GM23248 (cell line): ENCODE data around the gene VCL. TPM values are rescaled to one million over a fixed set of nuclear protein-coding genes. Genes with fewer than 3 reads are reported as not detected.
"Not testable (repeated sequence)": the region's sequence is repeated elsewhere in the genome, so short reads cannot be mapped to it uniquely, and the experiment has no call there.

Experiments used
- DNase-seq: peaks from one replicate; pipeline ENCODE4 v3.0.0-alpha.2; 2015
- H2AFZ ChIP-seq: fragments of 200-600 bp; sonication (generic); 2 replicates; pipeline ENCODE4 v1.6.1; 2016; ENCODE audit warnings: antibody characterized with exemption
- H3F3A ChIP-seq: fragments of 200-600 bp; sonication (generic); 2 replicates; pipeline ENCODE4 v1.6.1; 2016; ENCODE audit warnings: mild to moderate bottlenecking, antibody characterized with exemption, mixed run types; ENCODE audit not compliant: insufficient read depth
- H3K27ac ChIP-seq: fragments of 200-600 bp; sonication (generic); 2 replicates; pipeline ENCODE4 v1.5.1; 2016; ENCODE audit warnings: mild to moderate bottlenecking
- H3K27me3 ChIP-seq: fragments of 200-600 bp; sonication (generic); replicated peaks from 2 replicates; pipeline ENCODE4 v1.6.1; 2016; ENCODE audit warnings: mild to moderate bottlenecking; ENCODE audit not compliant: insufficient read depth
- H3K36me3 ChIP-seq: fragments of 200-600 bp; sonication (generic); 2 replicates; pipeline ENCODE4 v1.6.1; 2016; ENCODE audit warnings: low read depth, mild to moderate bottlenecking
- H3K4me1 ChIP-seq: fragments of 200-600 bp; sonication (generic); 2 replicates; pipeline ENCODE4 v1.6.1; 2016; ENCODE audit warnings: mild to moderate bottlenecking; ENCODE audit not compliant: insufficient read depth
- H3K4me2 ChIP-seq: fragments of 200-600 bp; sonication (generic); one replicate; pipeline ENCODE4 v1.6.1; 2016; ENCODE audit warnings: mild to moderate bottlenecking; ENCODE audit not compliant: unreplicated experiment
- H3K4me3 ChIP-seq: fragments of 200-600 bp; sonication (generic); 2 replicates; pipeline ENCODE4 v1.5.1; 2016; ENCODE audit warnings: mild to moderate bottlenecking
- H3K79me2 ChIP-seq: fragments of 200-600 bp; sonication (generic); 2 replicates; pipeline ENCODE4 v1.6.1; 2016; ENCODE audit warnings: mild to moderate bottlenecking; ENCODE audit not compliant: insufficient read depth
- H3K9ac ChIP-seq: fragments of 200-600 bp; sonication (generic); 2 replicates; pipeline ENCODE4 v1.6.1; 2016; ENCODE audit warnings: mild to moderate bottlenecking
- H3K9me2 ChIP-seq: fragments of 200-600 bp; sonication (generic); 2 replicates; pipeline ENCODE4 v1.6.1; 2016; ENCODE audit warnings: mixed run types, mild to moderate bottlenecking, moderate library complexity; ENCODE audit not compliant: insufficient read depth
- H3K9me3 ChIP-seq: fragments of 200-600 bp; sonication (generic); one replicate; pipeline ENCODE4 v1.6.1; 2017; ENCODE audit warnings: low read depth
- H4K20me1 ChIP-seq: fragments of 200-600 bp; sonication (generic); 2 replicates; pipeline ENCODE4 v1.6.0; 2016; ENCODE audit not compliant: insufficient read depth
- EZH2 ChIP-seq: fragments of 200-600 bp; sonication (generic); IDR thresholded peaks from 2 replicates; pipeline ENCODE4 v1.6.1; 2018; ENCODE audit warnings: antibody characterized with exemption, mild to moderate bottlenecking; ENCODE audit not compliant: insufficient read depth, poor library complexity, severe bottlenecking
- EZH2phosphoT487 ChIP-seq: fragments of 200-600 bp; sonication (generic); IDR thresholded peaks from 2 replicates; pipeline ENCODE4 v1.6.1; 2018; ENCODE audit warnings: antibody characterized with exemption, moderate library complexity, mild to moderate bottlenecking, low read depth; ENCODE audit not compliant: insufficient read depth
- WGBS, 2 experiments: methylation state at CpG; one replicate each; pipeline ENCODE4 v1.1.6; 2015 to 2017; ENCODE audit warnings: low lambda C conversion rate in 2 of 2, low coverage in 1 of 2; ENCODE audit errors: missing lambda C conversion rate in 2 of 2; 5-methylcytosine and 5-hydroxymethylcytosine counted together
- in situ Hi-C: fragments of 300-500 bp; cut with MboI; formaldehyde crosslinking; loops from 2 replicates; pipeline ENCODE4 v1.15.0; 2020
- polyA plus RNA-seq: library from polyadenylated mRNA; unstranded; fragments of >200 nt; fragmentation: Nextera tagmentation; extraction: Ambion mirVana; gene quantifications from 2 replicates; pipeline ENCODE4 v1.2.1, GENCODE V29; 2016
- total RNA-seq: library from RNA; depleted of rRNA; stranded (reverse); fragments of >200 nt; shearing (Covaris generic); gene quantifications from 2 replicates; pipeline ENCODE4 v1.2.3, GENCODE V29; 2014

VCL gene
- total and polyA plus RNA-seq, 2 experiments from 2014 or later: 177 to 235 TPM

DNA sequence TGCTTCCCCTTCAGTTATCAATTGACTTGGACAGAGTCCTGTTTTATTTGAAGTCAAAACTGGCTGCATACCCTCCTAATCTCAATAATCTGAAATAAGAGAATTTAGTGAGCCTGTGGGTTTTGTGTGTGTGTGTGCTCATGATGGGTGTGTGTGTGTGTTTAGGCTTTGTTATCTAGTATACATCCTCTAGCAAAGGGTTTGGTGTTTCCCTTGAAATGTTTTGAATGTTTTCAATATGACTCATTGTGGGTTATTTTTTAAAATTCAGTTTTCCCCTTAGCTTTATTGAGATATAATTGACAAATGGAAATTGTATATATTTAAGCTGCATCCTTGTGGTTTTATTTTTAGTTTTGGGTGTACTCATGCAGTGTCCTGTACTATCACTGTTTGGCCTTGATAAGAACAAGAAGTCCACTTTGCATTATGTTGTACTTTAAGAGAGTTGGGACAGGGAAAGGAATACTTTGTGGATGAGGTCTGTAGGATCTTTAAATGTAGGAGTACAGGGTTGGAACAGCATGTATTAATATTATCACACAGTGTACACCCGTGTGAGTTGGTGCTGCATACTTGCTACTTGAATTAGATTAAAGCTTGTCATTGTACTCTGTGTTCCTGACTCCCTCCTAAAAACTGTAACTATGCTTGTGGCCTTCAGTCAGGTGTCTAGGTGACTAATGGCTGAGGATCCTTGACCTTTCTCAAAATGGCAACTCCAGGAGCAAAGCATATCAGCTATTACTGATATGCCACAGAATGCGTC is 58.3 kb downstream of the VCL start:
- Histone ChIP-seq H4K20me1 (no peaks in the 10 kb centered on the region), H3K27me3 (no peaks in the 10 kb centered on the region)

DNA sequence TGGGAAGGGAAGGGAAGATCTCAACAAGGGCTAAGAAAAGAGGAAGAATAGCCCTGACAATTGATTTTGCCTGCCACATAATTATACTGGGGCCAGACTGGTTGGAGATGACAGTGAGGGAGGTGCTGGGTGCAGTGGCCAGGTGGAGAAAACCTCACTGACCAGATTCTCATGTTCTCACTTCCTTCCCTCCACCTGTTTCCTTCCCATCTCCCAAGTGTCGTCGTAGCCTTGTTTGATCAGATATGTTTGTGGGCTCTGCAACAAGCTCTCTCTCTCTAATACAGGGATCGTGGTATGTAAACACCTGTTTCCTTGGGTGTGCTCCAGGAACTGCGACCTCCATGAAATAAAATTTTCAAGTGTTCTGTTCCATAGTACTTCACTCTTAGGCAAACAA is 60.2 kb downstream of the VCL start:
- Histone ChIP-seq H3K4me3 (no peak overlapping the region), H3K27ac (no peak overlapping the region), H3K4me1 (peaks cover 47% of the 10 kb centered on the region), H3F3A (peaks cover 61% of the 10 kb centered on the region), H2AFZ (no peak overlapping the region), H3K36me3 (peaks cover 9% of the 10 kb centered on the region), H3K4me2 (no peak overlapping the region), H3K9ac (no peak overlapping the region), H3K9me2 (no peaks in the 10 kb centered on the region), H4K20me1 (no peaks in the 10 kb centered on the region), H3K9me3 (no peaks in the 10 kb centered on the region), H3K79me2 (peaks cover 100% of the 10 kb centered on the region), H3K27me3 (no peaks in the 10 kb centered on the region)
- no peak for TF ChIP-seq EZH2
- TF ChIP-seq EZH2phosphoT487: no peak
- in situ Hi-C loops: no loop called here
- no peak for DNase-seq
- WGBS, 2 experiments: 97 to 98% methylated on average over 4 of the region's 4 CpGs

More for the DNA sequence above, 58.3 kb downstream of the VCL start:
- in situ Hi-C loops: no loop called here
- peak overlapping the region; percentile 68 for H3K4me2 ChIP-seq
- DNase-seq: peak; percentile 70
- peaks cover 60% of the 10 kb centered on the region for H3F3A ChIP-seq
- peaks cover 39% of the 10 kb centered on the region for H3K4me1 ChIP-seq
- peak overlapping the region; percentile 73 for H3K27ac ChIP-seq
- H3K9me3 ChIP-seq: no peaks in the 10 kb centered on the region
- H3K4me3 ChIP-seq: peak overlapping the region; percentile 43; the same call in 1 of the 2 replicates
- peaks cover 100% of the 10 kb centered on the region for H3K79me2 ChIP-seq
- WGBS, 2 experiments: 42 to 48% methylated on average over 2 of the region's 2 CpGs
- no peak overlapping the region for H2AFZ ChIP-seq
- H3K9ac ChIP-seq: peak overlapping the region; percentile 29; the same call in 1 of the 2 replicates
- no peak for TF ChIP-seq EZH2
- TF ChIP-seq EZH2phosphoT487: no peak
- H3K36me3 ChIP-seq: 0 out of 2 replicates have a peak, but pooled peaks cover 3% of the 10 kb centered on the region
- no peaks in the 10 kb centered on the region for H3K9me2 ChIP-seq

DNA sequence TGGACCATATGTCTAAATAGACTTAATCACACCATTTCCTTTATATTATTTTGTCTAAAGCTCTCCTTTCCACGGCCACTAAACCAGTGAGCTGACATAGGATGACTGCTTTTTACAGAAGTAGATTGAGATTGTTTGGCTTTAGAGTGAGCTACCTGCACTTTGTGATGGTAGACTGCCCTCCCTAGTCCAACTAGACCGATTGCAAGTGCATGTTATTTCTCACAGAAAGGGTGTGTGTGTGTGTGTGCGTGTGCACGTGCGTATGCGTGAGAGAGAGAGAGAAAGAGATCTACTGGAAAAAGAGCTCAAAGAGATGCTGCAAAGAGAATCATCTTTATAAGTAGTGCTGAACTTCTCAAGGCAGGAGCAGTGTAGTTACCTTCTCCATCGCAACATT is 60.7 kb downstream of the VCL start:
- Histone ChIP-seq H3K4me3 (no peak overlapping the region), H4K20me1 (no peaks in the 10 kb centered on the region), H3K79me2 (peaks cover 100% of the 10 kb centered on the region), H3K27me3 (no peaks in the 10 kb centered on the region), H3K27ac (no peak overlapping the region), H3K4me1 (peaks cover 47% of the 10 kb centered on the region), H3K36me3 (peaks cover 14% of the 10 kb centered on the region), H3K9me2 (no peaks in the 10 kb centered on the region), H3K4me2 (no peak overlapping the region), H3K9me3 (no peaks in the 10 kb centered on the region), H2AFZ (no peak overlapping the region), H3F3A (peaks cover 67% of the 10 kb centered on the region), H3K9ac (no peak overlapping the region)
- TF ChIP-seq EZH2phosphoT487 (no peak), EZH2 (no peak)
- WGBS, 2 experiments: 85 to 90% methylated on average over 7 of the region's 7 CpGs
- in situ Hi-C loops: no loop called here
- no peak for DNase-seq

DNA sequence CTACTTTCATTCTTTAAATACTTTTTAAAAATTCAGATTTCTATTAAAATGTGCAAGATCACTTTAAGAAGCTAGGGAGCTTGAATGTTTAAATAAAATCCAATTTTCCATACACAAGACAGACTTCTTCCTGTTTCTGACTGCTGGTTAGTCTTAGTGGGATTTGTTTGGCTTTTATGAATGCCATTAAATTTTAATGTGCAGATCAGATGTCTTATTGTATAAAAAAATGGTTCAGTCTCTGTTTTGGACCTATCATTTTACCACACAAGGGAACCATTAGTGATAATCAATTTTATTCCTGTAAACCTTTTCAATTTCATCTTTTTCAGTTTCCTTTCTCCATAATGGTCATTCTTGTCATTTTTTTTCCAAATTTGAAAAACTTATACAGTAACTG is 63.2 kb downstream of the VCL start:
- H3K79me2 ChIP-seq: peaks cover 98% of the 10 kb centered on the region
- H4K20me1 ChIP-seq: no peaks in the 10 kb centered on the region
- no peaks in the 10 kb centered on the region for H3K9me3 ChIP-seq
- in situ Hi-C loops: no loop called here
- H3K4me3 ChIP-seq: 0 out of 2 replicates have a peak overlapping the region, but pooled peaks have one; percentile 8
- peak overlapping the region; percentile 57 for H3K4me2 ChIP-seq
- peaks cover 38% of the 10 kb centered on the region for H3K4me1 ChIP-seq
- no peak overlapping the region for H3K9ac ChIP-seq
- H3F3A ChIP-seq: peaks cover 75% of the 10 kb centered on the region
- H3K36me3 ChIP-seq: peaks cover 31% of the 10 kb centered on the region
- H3K9me2 ChIP-seq: no peaks in the 10 kb centered on the region
- no peak for DNase-seq
- peak overlapping the region; percentile 15; the same call in 1 of the 2 replicates for H3K27ac ChIP-seq
- TF ChIP-seq EZH2 (no peak), EZH2phosphoT487 (no peak)
- H2AFZ ChIP-seq: no peak overlapping the region
- H3K27me3 ChIP-seq: no peaks in the 10 kb centered on the region

- H3K9me3 ChIP-seq, H4K20me1 ChIP-seq, H3K4me3 ChIP-seq, in situ Hi-C loops, H3K9ac ChIP-seq, H3K4me2 ChIP-seq, H2AFZ ChIP-seq, H3K27ac ChIP-seq, H3K9me2 ChIP-seq, DNase-seq, H3K27me3 ChIP-seq: not testable (repeated sequence)
- Histone ChIP-seq H3K36me3 (peaks cover 31% of the 10 kb centered on the region), H3K79me2 (peaks cover 98% of the 10 kb centered on the region), H3K4me1 (peaks cover 29% of the 10 kb centered on the region), H3F3A (peaks cover 73% of the 10 kb centered on the region)
- 98 to 100% methylated on average over 2 of the region's 2 CpGs for WGBS, 2 experiments
Observed at GRCh38 chr10:74061978-74062377, 64.1 kb downstream of the VCL start.
